Smooth muscle cell (in vitro differentiated cells): ENCODE data around the gene NYAP1. TPM values are rescaled to one million over a fixed set of nuclear protein-coding genes. Genes with fewer than 3 reads are reported as not detected.

ENCODE experiments used
- DNase-seq: peaks from one replicate; lab custom pipeline; 2025; ENCODE audit not compliant: unreplicated experiment; lab: John Stamatoyannopoulos, UW
- H2AFZ ChIP-seq: fragments of 200-600 bp; sonication (generic); 2 replicates; pipeline ENCODE4 v1.6.0; 2016; ENCODE audit warnings: antibody characterized with exemption, low read depth, mild to moderate bottlenecking
- H3F3A ChIP-seq: fragments of 200-600 bp; sonication (generic); 2 replicates; pipeline ENCODE4 v1.6.0; 2017; ENCODE audit warnings: antibody characterized with exemption, low read depth
- H3K27ac ChIP-seq: fragments of 200-600 bp; sonication (generic); 2 replicates; pipeline ENCODE4 v1.5.1; 2016; ENCODE audit warnings: low read depth, mild to moderate bottlenecking
- H3K27me3 ChIP-seq: fragments of 200-600 bp; sonication (generic); 2 replicates; pipeline ENCODE4 v1.6.1; 2016; ENCODE audit warnings: low read depth, mild to moderate bottlenecking
- H3K36me3 ChIP-seq: fragments of 200-600 bp; sonication (generic); 2 replicates; pipeline ENCODE4 v1.5.1; 2016; ENCODE audit warnings: low read depth
- H3K4me1 ChIP-seq: fragments of 200-600 bp; sonication (generic); 2 replicates; pipeline ENCODE4 v1.5.1; 2016; ENCODE audit warnings: low read depth
- H3K4me2 ChIP-seq: fragments of 200-600 bp; sonication (generic); 2 replicates; pipeline ENCODE4 v1.6.0; 2016; ENCODE audit warnings: mild to moderate bottlenecking
- H3K4me3 ChIP-seq: fragments of 200-600 bp; sonication (generic); 2 replicates; pipeline ENCODE4 v1.5.1; 2016; ENCODE audit warnings: mild to moderate bottlenecking
- H3K79me2 ChIP-seq: fragments of 200-600 bp; sonication (generic); 2 replicates; pipeline ENCODE4 v1.6.0; 2016; ENCODE audit warnings: low read depth, mild to moderate bottlenecking
- H3K9ac ChIP-seq: fragments of 200-600 bp; sonication (generic); 2 replicates; pipeline ENCODE4 v1.6.0; 2016; ENCODE audit warnings: low read depth
- H3K9me3 ChIP-seq: fragments of 200-600 bp; sonication (generic); replicated peaks from 2 replicates; pipeline ENCODE4 v1.5.1; 2016; ENCODE audit warnings: low read depth
- H4K20me1 ChIP-seq: fragments of 200-600 bp; sonication (generic); 2 replicates; pipeline ENCODE4 v1.6.0; 2016; ENCODE audit warnings: low read depth
- CTCF ChIP-seq: fragments of 200-600 bp; sonication (generic); IDR thresholded peaks from 2 replicates; pipeline ENCODE4 v1.5.1; 2017; ENCODE audit warnings: borderline replicate concordance, mild to moderate bottlenecking, antibody characterized with exemption; ENCODE audit not compliant: insufficient read depth, poor library complexity, severe bottlenecking
- WGBS: methylation state at CpG from one replicate; pipeline ENCODE4 v1.1.7; 2016; ENCODE audit warnings: low lambda C conversion rate; 5-methylcytosine and 5-hydroxymethylcytosine counted together
- polyA plus RNA-seq: library from polyadenylated mRNA; unstranded; fragments of >200 nt; fragmentation: Nextera tagmentation; extraction: Ambion mirVana; gene quantifications from 2 replicates; pipeline ENCODE4 v1.2.1, GENCODE V29; 2016
- total RNA-seq: library from RNA; depleted of rRNA; stranded (reverse); fragments of >200 nt; gene quantifications from 2 replicates; pipeline ENCODE4 v1.2.3, GENCODE V29; 2014

NYAP1 gene
- total and polyA plus RNA-seq, 2 experiments from 2014 or later, result 2.3 TPM; not detected in 1

DNA sequence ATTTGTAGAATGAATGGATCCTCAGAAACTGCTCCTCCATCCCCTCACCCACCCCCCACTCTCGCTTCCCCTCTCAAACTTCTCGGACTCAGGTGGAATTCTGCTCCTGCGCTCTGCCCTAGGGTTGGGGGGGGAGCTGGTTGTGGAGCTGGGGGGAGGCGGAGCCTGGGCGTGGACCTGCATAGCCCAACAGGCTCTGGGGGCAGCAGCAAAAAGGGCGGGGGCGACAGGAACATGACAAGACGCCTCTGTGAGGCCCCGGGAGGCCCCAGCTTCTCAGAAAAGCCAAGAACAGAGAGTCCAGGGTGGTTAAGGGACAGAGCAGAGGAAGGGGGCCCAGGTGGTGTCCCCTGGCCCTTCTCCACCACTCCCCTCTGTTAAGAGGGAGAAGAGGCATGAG lies 8.2 kb upstream of the NYAP1 start:
- Histone ChIP-seq H3K9me3 (no peaks in the 10 kb centered on the region), H3K4me1 (peaks cover 16% of the 10 kb centered on the region), H3K9ac (no peak overlapping the region), H3K36me3 (no peaks in the 10 kb centered on the region), H2AFZ (no peak overlapping the region), H3K27ac (no peak overlapping the region), H4K20me1 (peaks cover 47% of the 10 kb centered on the region), H3K79me2 (peaks cover 31% of the 10 kb centered on the region), H3K27me3 (no peaks in the 10 kb centered on the region), H3K4me3 (peak overlapping the region; percentile 23), H3K4me2 (peak overlapping the region; percentile 99), H3F3A (no peaks in the 10 kb centered on the region)
- no peak for DNase-seq
- TF ChIP-seq CTCF, result no peak
- 67% methylated on average over 9 of the region's 9 CpGs for WGBS

GRCh38 chr7:100476101-100476780 lies 7.5 kb upstream of the NYAP1 start:
- no peak for TF ChIP-seq CTCF
- Histone ChIP-seq H3K4me1 (peaks cover 16% of the 10 kb centered on the region), H2AFZ (no peak overlapping the region), H3K4me2 (peak overlapping the region; percentile 99), H4K20me1 (peaks cover 43% of the 10 kb centered on the region), H3F3A (no peaks in the 10 kb centered on the region), H3K36me3 (no peaks in the 10 kb centered on the region), H3K9me3 (no peaks in the 10 kb centered on the region), H3K79me2 (peaks cover 31% of the 10 kb centered on the region), H3K27ac (no peak overlapping the region), H3K27me3 (no peaks in the 10 kb centered on the region), H3K9ac (no peak overlapping the region), H3K4me3 (peak overlapping the region; percentile 90)
- 41% methylated on average over 6 of the region's 6 CpGs for WGBS
- DNase-seq, result no peak

DNA sequence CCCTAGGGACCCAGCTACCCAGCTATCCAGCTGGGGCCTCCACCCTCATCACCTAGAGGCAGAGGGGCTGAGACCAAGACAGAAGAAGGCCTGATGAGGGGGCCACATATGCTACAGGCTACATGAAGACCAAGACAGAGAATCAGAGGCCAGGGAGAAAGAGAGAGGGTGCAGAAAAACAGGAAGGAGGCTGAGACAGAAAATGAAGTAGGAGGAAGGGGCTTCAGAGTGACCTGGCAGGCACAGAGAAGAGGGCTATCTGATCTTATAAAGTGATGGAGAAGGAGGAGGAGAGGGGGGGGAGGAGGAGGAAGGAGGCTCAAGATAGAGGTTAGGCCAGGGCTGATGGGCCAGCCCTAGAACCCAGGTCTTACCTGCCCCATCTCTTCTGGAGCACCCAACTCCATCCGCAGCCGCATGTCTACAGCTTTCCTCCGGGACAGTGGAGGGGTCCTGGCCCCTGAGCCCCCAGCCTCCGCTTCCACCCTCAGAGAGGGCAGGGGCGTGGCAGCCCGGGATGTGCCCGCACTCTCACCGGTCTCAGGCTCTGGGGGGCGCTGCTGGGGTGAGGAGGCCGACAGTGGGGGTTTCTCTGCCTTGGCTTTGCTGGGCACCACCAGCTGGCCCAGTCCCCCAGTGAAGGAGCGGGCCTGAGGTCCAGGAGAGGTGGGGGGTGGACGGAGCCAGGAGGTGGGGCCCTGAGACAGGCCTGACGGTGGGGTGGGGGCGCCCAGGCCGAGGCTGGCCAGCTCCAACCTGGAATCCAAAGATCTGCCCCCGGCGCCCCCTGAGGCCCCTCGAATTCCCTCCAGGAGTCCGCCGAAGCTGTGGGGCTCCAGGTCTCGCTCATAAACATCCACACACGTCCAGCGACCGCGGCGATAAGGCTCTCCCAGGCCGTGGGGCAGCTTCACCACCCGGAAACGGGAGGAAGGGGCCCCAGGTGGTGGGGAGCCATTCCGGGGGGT lies 6.5 kb upstream of the NYAP1 start:
- Histone ChIP-seq H4K20me1 (peaks cover 36% of the 10 kb centered on the region), H3F3A (no peaks in the 10 kb centered on the region), H3K27me3 (no peaks in the 10 kb centered on the region), H3K36me3 (no peaks in the 10 kb centered on the region), H3K79me2 (peaks cover 31% of the 10 kb centered on the region), H3K9me3 (no peaks in the 10 kb centered on the region), H3K9ac (peak overlapping the region; percentile 83), H3K4me3 (peak overlapping the region; percentile 90), H3K4me1 (peaks cover 16% of the 10 kb centered on the region), H3K27ac (no peak overlapping the region), H2AFZ (no peak overlapping the region), H3K4me2 (peak overlapping the region; percentile 99)
- WGBS, result 56% methylated on average over 23 of the region's 30 CpGs
- DNase-seq, result no peak
- TF ChIP-seq CTCF, result no peak
